Endometrial microvascular endothelial cells (primary cell): ENCODE results near the gene SH3PXD2B. TPM values are rescaled to one million over a fixed set of nuclear protein-coding genes. Genes with fewer than 3 reads are reported as not detected.

Source experiments
- in situ Hi-C: cut with HindIII; loops from 2 replicates; pipeline ENCODE4 v1.10.0; 2017; ENCODE audit warnings: low sequenced_read_pairs, low pct_unique_long_range_greater_than_20kb; ENCODE audit errors: inconsistent ontology term
- total RNA-seq: library from RNA; depleted of rRNA; stranded (reverse); fragments of >200 nt; gene quantifications from one replicate; pipeline ENCODE4 v1.2.3, GENCODE V29; 2015; ENCODE audit errors: inconsistent ontology term

The SH3PXD2B gene
- total RNA-seq, 1 donor from 2014 or later = 16.5 TPM

GRCh38 chr5:172444110-172444510 lies 10.2 kb downstream of the SH3PXD2B start:
- in situ Hi-C loops = no loop called here

- in situ Hi-C loops = no loop called here
These were observed 10.8 kb downstream of the SH3PXD2B start for GRCh38 chr5:172443441-172444109.

GRCh38 chr5:172442592-172442991 lies 11.7 kb downstream of the SH3PXD2B start:
- in situ Hi-C loops = no loop called here

- in situ Hi-C loops = no loop called here
These were observed 13.0 kb downstream of the SH3PXD2B start for GRCh38 chr5:172441262-172441751.

- in situ Hi-C loops = no loop called here
These were observed 13.8 kb downstream of the SH3PXD2B start for GRCh38 chr5:172440486-172440885.

GRCh38 chr5:172439785-172440477 lies 14.4 kb downstream of the SH3PXD2B start:
- in situ Hi-C loops = no loop called here

GRCh38 chr5:172438319-172438668 lies 16.0 kb downstream of the SH3PXD2B start:
- in situ Hi-C loops = no loop called here

GRCh38 chr5:172437445-172438318 lies 16.6 kb downstream of the SH3PXD2B start:
- in situ Hi-C loops = no loop called here

GRCh38 chr5:172436879-172437369 lies 17.4 kb downstream of the SH3PXD2B start:
- in situ Hi-C loops = no loop called here

- in situ Hi-C loops = no loop called here
These were observed 18.0 kb downstream of the SH3PXD2B start for GRCh38 chr5:172436078-172436878.

GRCh38 chr5:172435362-172436077 lies 18.8 kb downstream of the SH3PXD2B start:
- in situ Hi-C loops = no loop called here

GRCh38 chr5:172434251-172434650 lies 20.1 kb downstream of the SH3PXD2B start:
- in situ Hi-C loops = no loop called here

- in situ Hi-C loops = no loop called here
These were observed 20.8 kb downstream of the SH3PXD2B start for GRCh38 chr5:172433513-172433912.

- in situ Hi-C loops = no loop called here
These were observed 21.3 kb downstream of the SH3PXD2B start for GRCh38 chr5:172433071-172433470.

- in situ Hi-C loops = no loop called here
These were observed 24.0 kb downstream of the SH3PXD2B start for GRCh38 chr5:172430354-172430753.

GRCh38 chr5:172429201-172429940 lies 25.0 kb downstream of the SH3PXD2B start:
- in situ Hi-C loops = no loop called here
